Endothelial cell (in vitro differentiated cells): ENCODE results near the gene HIGD2A. TPM values are rescaled to one million over a fixed set of nuclear protein-coding genes. Genes with fewer than 3 reads are reported as not detected.

ENCODE experiments used
- DNase-seq: peaks from one replicate; pipeline ENCODE4 v3.0.0; 2021; ENCODE audit warnings: low spot score
- H3K27ac Mint-ChIP-seq: one replicate; pipeline ENCODE4 v1.8.0; 2021; ENCODE audit warnings: mixed read lengths, inconsistent platforms; ENCODE audit not compliant: unreplicated experiment
- H3K27me3 Mint-ChIP-seq: one replicate; pipeline ENCODE4 v1.8.0; 2021; ENCODE audit warnings: mild to moderate bottlenecking, moderate library complexity, mixed read lengths, inconsistent platforms; ENCODE audit not compliant: unreplicated experiment
- H3K36me3 Mint-ChIP-seq: one replicate; pipeline ENCODE4 v1.8.0; 2021; ENCODE audit warnings: mild to moderate bottlenecking, low read depth, mixed read lengths, inconsistent platforms; ENCODE audit not compliant: unreplicated experiment
- H3K4me1 Mint-ChIP-seq: one replicate; pipeline ENCODE4 v1.8.0; 2021; ENCODE audit warnings: mild to moderate bottlenecking, mixed read lengths, inconsistent platforms; ENCODE audit not compliant: unreplicated experiment
- H3K4me3 Mint-ChIP-seq: one replicate; pipeline ENCODE4 v1.8.0; 2021; ENCODE audit warnings: mild to moderate bottlenecking, mixed read lengths, inconsistent platforms; ENCODE audit not compliant: unreplicated experiment
- H3K9me3 Mint-ChIP-seq: one replicate; pipeline ENCODE4 v1.8.0; 2021; ENCODE audit warnings: mixed read lengths, inconsistent platforms; ENCODE audit not compliant: unreplicated experiment
- CTCF ChIP-seq: fragments of 200-600 bp; sonication (generic); IDR thresholded peaks from one replicate; pipeline ENCODE4 v1.5.0; 2021; ENCODE audit warnings: antibody characterized with exemption; ENCODE audit not compliant: unreplicated experiment
- total RNA-seq: library from RNA; stranded (reverse); fragmentation: NEBNext Ultra II Directional; extraction: Animal tissue kit (Norgen Biotek cat#: 25700); gene quantifications from one replicate; pipeline ENCODE4 v1.2.1, GENCODE V29; 2021; ENCODE audit not compliant: unreplicated experiment

Gene HIGD2A
- total RNA-seq, 1 donor from 2014 or later: 88.3 TPM

- Mint-ChIP-seq H3K4me3 (no peak overlapping the region), H3K27ac (no peak overlapping the region), H3K9me3 (no peaks in the 10 kb centered on the region), H3K4me1 (peaks cover 4% of the 10 kb centered on the region), H3K27me3 (peaks cover 6% of the 10 kb centered on the region), H3K36me3 (no peaks in the 10 kb centered on the region)
- no peak for TF ChIP-seq CTCF
- DNase-seq: no peak
Measured at GRCh38 chr5:176420086-176420485, 31.5 kb downstream of the HIGD2A start.

GRCh38 chr5:176420972-176421544 lies 32.5 kb downstream of the HIGD2A start:
- Mint-ChIP-seq H3K27me3 (peaks cover 8% of the 10 kb centered on the region), H3K4me1 (peaks cover 4% of the 10 kb centered on the region), H3K4me3 (no peak overlapping the region), H3K27ac (no peak overlapping the region), H3K36me3 (no peaks in the 10 kb centered on the region), H3K9me3 (no peaks in the 10 kb centered on the region)
- no peak for TF ChIP-seq CTCF
- DNase-seq: no peak

GRCh38 chr5:176424181-176424580 lies 35.6 kb downstream of the HIGD2A start:
- no peak for TF ChIP-seq CTCF
- Mint-ChIP-seq H3K4me1 (no peaks in the 10 kb centered on the region), H3K9me3 (no peaks in the 10 kb centered on the region), H3K36me3 (no peaks in the 10 kb centered on the region), H3K27ac (no peak overlapping the region), H3K4me3 (no peak overlapping the region), H3K27me3 (peaks cover 2% of the 10 kb centered on the region)
- no peak for DNase-seq

- TF ChIP-seq CTCF: no peak
- no peaks in the 10 kb centered on the region for H3K4me1 Mint-ChIP-seq
- no peaks in the 10 kb centered on the region for H3K9me3 Mint-ChIP-seq
- no peak for DNase-seq
- H3K27me3 Mint-ChIP-seq: peaks cover 2% of the 10 kb centered on the region
- H3K27ac Mint-ChIP-seq: no peak overlapping the region
- H3K36me3 Mint-ChIP-seq: no peaks in the 10 kb centered on the region
- no peak overlapping the region for H3K4me3 Mint-ChIP-seq
Measured at GRCh38 chr5:176425138-176425537, 36.6 kb downstream of the HIGD2A start.

- H3K36me3 Mint-ChIP-seq: no peaks in the 10 kb centered on the region
- H3K9me3 Mint-ChIP-seq: no peaks in the 10 kb centered on the region
- H3K27ac Mint-ChIP-seq: no peak overlapping the region
Measured at GRCh38 chr5:176425791-176426190, 37.2 kb downstream of the HIGD2A start.

More at GRCh38 chr5:176425791-176426190, 37.2 kb downstream of the HIGD2A start:
- H3K27me3 Mint-ChIP-seq: peaks cover 2% of the 10 kb centered on the region
- TF ChIP-seq CTCF: no peak
- DNase-seq: no peak
- no peak overlapping the region for H3K4me3 Mint-ChIP-seq
- H3K4me1 Mint-ChIP-seq: no peaks in the 10 kb centered on the region
